Caki2 (cell line): Measurements from ENCODE around the gene PCED1A. TPM values are rescaled to one million over a fixed set of nuclear protein-coding genes. Genes with fewer than 3 reads are reported as not detected.

ENCODE experiments used
- DNase-seq: peaks from one replicate; pipeline ENCODE4 v3.0.0-alpha.2; 2015; ENCODE audit warnings: low read depth
- in situ Hi-C: cut with HindIII; loops from 2 replicates; pipeline ENCODE4 v1.10.0; 2016; ENCODE audit warnings: low sequenced_read_pairs, low pct_unique_long_range_greater_than_20kb, mixed read lengths
- total RNA-seq: library from RNA; depleted of rRNA; stranded (reverse); fragments of >200 nt; shearing (Covaris generic); gene quantifications from 2 replicates; pipeline ENCODE4 v1.2.3, GENCODE V29; 2014; ENCODE audit warnings: low replicate concordance; rRNA removed

The PCED1A gene
- total RNA-seq, 1 experiment from 2014 or later: 31.8 TPM

DNA sequence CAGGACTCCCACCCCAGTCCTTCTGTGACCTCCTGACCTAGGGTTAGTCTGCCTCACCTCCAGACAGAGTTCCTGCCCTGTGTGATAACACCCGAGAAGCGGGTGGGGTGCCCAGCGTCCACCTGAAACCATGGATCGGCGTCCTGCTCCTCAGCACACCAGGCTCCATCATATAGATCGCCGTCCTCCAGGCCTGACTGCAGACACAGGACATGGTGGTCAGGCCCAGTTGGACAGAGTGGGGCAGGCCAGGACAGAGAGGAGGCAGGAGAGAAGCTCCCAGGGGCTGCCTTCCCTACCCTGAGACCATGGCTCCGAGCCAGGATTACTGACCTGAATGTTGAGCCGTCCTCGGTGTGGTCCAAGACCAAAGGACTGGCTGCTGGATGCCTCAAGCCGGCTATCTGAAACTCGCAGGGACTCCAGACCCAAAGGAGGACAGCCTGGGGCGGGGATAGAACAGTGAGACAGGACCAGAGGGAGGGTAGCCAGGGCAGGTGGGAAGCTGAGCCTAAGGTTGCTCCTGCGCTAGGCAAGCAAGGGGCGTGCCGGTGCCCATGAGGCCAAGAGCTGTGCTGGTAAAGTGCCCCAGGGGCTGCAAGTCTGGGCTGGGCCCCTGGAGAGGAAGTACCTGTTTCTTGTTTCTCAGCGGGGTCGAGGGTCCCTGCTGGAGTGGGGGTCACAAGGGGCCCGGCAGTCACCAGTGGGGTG, 42.2 kb downstream of the PCED1A start:
- in situ Hi-C loops: no loop called here
- no peak for DNase-seq

DNA sequence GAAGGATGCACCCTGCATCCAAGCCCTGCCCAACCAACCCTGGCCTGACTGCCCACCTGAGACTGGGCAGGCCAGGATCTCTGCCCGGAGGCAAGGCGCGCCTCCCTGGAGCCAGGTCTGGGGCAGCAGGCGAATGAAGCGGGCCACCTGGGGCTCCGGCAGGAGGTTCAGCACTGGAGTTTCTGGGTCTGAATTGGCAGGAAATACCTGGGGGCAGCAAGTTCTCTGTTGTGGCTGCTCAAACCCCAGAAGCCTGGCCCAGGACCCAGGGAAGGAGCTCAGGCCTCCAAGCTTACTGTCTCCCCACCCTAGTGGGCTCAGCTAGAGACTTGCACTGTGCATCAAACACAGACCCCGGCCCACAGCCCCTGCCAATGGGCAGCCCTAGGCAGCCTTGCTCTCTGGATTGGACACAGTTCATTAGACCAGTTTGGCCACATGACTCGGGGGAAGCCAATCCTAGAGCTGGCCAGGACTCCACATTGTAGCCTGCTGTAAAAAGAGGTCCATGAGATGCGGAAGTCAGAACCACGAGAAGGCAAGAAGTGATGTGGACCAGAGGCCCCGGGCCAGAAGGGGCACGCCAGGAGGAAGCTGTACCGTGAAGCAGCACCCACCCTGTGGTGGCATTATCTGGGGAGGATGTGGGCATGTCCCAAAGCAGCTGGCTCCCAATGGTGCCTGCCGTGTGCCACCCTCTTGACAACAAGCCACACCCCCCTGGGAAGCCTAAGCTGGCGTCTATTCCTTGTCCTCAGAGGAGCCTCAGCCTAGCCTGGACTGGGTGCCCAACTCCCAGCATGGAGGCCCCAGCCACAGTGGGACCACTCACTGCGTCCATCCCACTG, 43.1 kb downstream of the PCED1A start:
- in situ Hi-C loops: no loop called here
- no peak for DNase-seq

DNA sequence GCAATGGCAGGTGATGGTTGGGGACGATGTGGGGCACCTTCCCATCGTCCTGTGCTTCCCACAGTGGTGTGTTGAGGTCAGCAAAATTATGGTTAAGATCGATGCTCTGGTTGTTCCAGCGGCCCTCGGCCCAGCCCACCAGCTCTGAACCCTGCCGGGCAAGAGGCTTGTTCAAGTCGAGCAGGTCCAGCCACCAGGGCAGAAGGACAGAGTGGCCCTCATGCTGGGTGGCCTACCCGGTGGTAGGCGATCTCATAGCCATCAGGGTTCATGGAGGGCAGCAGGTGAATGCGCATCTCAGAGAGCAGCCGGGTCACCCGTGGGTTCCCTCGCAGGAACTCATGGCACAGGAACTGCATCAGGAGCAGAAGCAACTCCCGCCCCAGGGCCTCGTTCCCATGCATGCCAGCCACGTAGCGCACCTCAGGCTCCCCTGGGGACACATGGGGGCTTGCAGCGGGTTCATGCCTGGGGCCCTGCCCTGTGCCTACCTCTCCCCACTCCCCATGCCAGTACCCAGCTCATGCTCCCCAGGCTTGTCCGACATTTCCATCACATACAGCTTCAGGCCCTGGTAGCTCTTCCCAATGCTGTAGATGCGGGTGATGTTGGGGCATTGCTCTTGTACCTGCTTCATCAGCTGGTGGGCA, 44.3 kb downstream of the PCED1A start:
- in situ Hi-C loops: no loop called here
- no peak for DNase-seq

DNA sequence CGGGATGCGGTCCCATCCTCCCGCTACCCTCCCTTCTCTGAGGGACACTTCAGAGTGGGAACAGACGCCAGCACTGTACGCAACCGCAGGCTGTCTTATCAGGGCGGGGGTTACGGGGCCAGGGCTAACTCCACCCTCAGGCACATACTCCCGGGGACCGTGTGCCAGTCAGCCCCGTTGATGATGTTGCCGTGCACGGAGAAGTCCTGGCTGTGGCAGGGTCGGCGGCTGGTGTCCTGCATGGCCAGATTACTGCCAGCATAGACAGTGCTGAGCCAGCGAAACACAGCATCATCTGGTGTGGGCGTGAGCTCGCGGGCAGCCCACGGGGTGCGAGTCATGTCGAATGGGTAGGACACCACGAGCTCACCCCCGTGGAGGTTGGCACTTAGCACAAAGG, 45.0 kb downstream of the PCED1A start:
- in situ Hi-C loops: no loop called here

DNA sequence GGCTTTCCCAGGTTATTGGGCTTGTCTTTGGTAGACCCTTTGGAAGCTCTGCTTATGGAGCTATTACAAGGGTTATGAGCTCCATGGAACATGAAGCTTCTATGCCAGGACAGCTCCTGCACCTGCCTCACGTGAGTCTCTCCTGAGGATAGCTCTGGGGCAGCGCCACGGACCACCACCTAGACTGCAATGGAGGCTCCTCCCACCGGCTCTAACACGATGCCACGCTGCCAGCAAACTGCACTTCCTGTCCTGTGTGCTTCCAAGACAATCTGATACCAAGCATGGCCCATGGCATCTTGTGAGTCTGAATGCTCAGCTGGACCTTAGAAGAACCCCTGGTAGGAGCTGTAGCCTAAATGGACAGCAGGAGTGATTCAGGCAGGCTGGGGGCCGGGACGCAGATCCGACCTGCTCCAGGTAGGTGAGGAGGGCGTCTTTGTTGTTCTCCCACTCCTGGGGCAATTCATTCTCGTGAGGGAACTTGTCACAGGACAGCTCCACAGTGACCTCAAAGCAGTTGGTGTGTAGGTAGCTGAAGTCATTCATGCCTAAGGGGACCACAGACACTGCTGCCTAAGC, 45.5 kb downstream of the PCED1A start:
- no peak for DNase-seq
- in situ Hi-C loops: no loop called here

More for the DNA sequence above, 45.0 kb downstream of the PCED1A start:
- no peak for DNase-seq

DNA sequence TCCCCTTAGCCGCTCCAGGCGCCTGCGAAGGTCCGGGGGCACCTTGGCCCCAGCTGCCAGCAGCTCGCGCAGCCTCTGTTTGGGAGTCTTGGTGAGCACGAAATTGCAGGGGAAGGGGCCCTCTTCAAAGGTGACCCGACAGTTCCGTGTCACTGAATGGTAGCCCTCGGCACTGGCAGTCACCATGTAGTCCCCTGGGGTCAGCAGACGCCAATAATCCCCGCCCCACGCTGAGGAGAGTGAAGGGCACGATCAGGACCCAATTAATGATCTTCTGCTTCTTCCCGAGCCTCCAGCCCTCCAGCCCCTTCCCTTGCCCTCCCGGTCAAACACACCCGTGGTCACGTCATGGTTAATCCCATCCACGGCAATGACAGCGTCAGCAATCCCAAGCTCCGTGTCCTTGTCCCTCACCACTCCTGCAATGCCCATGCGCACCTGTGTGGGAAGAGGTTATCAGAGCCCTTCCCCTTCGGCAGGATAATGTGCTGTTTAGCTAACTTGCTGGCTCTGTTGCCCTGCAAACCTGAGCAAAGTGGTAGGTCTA, 46.2 kb downstream of the PCED1A start:
- in situ Hi-C loops: no loop called here
- DNase-seq: no peak

DNA sequence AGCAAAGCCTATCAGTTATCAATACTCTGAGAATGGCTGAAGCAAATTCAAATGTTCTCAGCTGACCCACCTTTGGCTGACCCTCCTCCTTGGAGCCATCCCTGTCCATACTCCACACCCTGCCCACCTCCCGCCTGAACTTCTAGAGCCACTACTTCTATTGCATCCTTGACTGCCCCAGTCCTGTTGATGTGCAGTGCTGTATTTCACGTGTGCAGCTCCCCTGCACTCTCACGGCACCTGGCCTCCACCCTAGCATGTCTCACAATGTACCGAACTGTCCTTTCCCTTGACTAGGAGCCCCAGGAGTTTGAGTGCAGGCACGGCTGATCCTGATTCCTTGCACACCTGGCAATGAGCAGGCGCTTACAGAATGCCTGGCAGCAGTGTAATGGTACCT, 47.0 kb downstream of the PCED1A start:
- in situ Hi-C loops: no loop called here

More for the DNA sequence above, 47.0 kb downstream of the PCED1A start:
- no peak for DNase-seq

Other genes starting within 250 kb of the PCED1A start
- 214 and 336 TPM in 2 replicates for gene NOP56, start 188.0 kb downstream of the PCED1A start, total RNA-seq
- 190 and 266 TPM in 2 replicates for gene IDH3B, start 176.4 kb downstream of the PCED1A start, total RNA-seq
- 9.6 and 12.7 TPM in 2 replicates for gene EBF4, start 147.9 kb downstream of the PCED1A start, total RNA-seq
- gene CPXM1, start 40.0 kb downstream of the PCED1A start, total RNA-seq: not detected in 2 replicates
- not detected in 2 replicates for gene C20orf141, start 25.7 kb downstream of the PCED1A start, total RNA-seq
- not detected in 2 replicates for gene TMEM239, start 24.3 kb downstream of the PCED1A start, total RNA-seq
- gene VPS16, start 90 bp upstream of the PCED1A start, total RNA-seq: 47.5 and 50.6 TPM in 2 replicates
- 16.9 and 26.9 TPM in 2 replicates for gene PTPRA, start 32.8 kb upstream of the PCED1A start, total RNA-seq
- not detected in 2 replicates for gene GNRH2, start 203.0 kb upstream of the PCED1A start, total RNA-seq
- gene MRPS26, start 205.4 kb upstream of the PCED1A start, total RNA-seq: 131 and 216 TPM in 2 replicates
- gene OXT, start 231.0 kb upstream of the PCED1A start, total RNA-seq: not detected in 2 replicates
- gene AVP, start 244.1 kb upstream of the PCED1A start, total RNA-seq: not detected in 2 replicates